HG02943 (cell line): ENCODE results near the gene CAB39L.
"Not testable (repeated sequence)": the region's sequence is repeated elsewhere in the genome, so short reads cannot be mapped to it uniquely, and the experiment has no call there.

ENCODE experiments used
- ATAC-seq: cut with Tn5 transposase; IDR thresholded peaks from one replicate; pipeline ENCODE4 v1.9.1; 2021; ENCODE audit warnings: mild to moderate bottlenecking, low read depth, moderate library complexity; ENCODE audit not compliant: unreplicated experiment

CAB39L gene

GRCh38 chr13:49297338-49297737 is 146.5 kb downstream of the CAB39L start:
- no peak for ATAC-seq

DNA sequence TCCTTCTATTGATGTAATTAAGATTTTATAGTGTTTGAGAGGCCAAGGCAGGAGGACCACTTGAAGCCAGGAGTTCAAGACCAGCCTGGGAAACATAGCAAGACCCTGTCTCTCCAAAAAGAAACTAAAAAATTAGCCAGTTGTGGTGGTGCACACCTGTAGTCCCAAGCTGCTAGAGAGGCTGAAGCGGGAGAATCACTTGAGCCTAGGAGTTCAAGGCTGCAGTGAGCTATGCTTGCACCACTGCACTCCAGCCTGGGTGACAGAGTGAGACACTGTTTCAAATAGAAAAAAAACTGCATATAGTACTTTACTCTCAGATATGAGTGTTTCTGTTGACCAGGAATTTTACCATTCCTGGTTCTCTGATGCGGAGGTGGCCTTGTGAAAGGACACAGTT is 147.2 kb downstream of the CAB39L start:
- ATAC-seq = no peak

DNA sequence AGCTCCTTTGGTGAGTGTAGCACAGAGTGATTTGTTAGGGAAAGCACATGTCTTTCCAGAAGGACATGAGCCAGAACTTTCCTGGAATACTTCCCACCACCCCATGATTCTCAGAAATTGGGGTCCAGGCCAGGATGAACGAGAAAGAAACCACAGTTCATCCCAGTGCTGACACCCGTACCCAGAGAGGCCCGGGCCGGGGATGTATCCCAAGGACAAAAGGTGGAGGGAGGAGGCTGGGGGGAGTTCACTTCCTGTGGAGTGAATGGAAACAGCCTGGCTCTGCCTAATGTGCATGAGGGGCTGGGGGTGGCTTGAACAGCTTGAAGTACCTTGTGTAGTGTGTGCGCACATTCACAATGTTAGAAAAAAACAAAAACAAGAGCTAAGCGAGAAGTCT is 148.6 kb downstream of the CAB39L start:
- no peak for ATAC-seq

DNA sequence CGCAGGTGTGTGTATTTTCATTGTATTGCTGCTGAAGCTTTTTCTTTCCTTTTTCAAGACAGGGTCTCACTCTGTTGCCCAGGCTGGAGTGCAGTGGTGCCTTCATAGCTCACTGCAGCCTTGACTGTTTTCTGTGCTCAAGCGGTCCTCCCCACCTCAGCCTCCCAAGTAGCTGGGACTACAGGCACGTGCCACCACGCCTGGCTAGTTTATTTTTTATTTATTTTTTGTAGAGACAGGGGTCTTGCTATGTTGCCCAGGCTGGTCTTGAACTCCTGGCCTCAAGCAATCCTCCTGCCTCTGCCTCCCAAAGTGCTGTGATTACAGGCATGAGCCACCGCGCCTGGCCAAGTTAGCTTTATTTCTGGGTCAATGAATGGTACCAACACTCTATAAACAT is 149.1 kb downstream of the CAB39L start:
- ATAC-seq = not testable (repeated sequence)

DNA sequence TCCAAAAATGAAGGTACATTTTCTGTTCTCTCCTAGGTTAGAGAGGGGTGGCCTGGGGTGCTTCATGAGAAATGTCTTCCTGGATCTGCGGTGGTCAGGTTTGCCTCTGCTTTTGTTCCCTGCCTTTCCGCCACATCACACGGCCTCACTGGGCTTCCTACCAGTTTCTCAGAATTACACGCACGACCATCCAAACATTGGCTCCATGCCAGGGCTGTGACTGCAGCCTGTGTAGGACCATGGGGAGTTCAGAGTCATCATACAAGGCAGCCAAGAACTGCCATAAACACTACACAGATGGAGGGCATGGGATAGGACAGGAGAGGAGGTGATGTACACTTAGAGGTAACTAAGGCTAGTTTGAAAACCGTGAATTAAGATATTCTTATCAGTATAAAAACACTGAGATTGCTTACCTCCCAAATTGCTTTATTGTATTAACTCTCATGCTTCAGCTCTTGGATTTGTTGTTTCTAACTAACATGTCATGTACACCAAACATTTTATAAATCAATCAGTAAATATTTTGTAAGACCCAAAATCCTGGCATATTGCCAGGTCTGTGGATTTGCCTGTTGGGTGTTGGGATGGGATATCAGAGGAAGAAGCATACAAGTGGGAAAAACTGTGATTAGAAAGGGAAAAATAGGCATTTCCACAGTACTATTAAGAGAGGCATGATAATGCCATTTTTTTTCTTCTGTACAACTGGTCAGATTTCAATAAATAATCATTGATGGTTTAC is 150.9 kb downstream of the CAB39L start:
- ATAC-seq = no peak

DNA sequence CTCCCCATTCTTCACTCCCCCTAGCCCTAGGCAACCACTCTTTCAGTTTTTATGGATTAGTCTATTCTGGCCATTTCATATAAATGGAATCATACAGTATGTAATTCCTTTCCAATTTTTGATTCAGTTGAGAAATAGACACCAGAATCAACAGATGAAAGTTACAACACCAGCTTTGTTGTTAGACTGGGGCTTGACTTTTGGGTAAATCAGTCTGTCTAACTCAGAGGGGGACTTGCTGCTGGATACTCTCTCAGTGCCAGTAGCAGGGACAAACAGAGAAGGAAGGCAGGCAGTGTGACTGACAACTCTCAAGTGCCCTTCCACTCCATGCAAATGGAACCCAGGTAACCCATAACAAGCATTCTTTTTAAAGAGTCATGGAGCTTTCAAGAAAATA is 155.4 kb downstream of the CAB39L start:
- no peak for ATAC-seq

DNA sequence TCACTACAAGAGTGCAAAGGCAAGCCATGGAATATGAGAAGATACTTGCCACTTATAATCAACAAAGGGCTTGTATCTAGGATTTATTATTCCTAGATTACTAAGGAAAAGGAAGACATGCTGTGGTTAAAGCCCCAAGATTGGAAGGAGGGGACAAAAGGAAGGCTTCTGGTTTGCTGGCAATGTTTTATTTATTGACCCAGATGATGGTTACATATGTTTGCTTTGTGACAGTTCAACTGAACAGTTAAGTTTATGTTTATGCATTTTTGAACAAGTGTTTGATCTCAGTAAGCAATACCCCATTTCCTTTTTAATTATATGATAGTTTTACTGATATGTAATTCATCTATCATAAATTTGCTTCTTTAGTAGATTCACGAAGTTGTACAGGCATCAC is 155.9 kb downstream of the CAB39L start:
- no peak for ATAC-seq

DNA sequence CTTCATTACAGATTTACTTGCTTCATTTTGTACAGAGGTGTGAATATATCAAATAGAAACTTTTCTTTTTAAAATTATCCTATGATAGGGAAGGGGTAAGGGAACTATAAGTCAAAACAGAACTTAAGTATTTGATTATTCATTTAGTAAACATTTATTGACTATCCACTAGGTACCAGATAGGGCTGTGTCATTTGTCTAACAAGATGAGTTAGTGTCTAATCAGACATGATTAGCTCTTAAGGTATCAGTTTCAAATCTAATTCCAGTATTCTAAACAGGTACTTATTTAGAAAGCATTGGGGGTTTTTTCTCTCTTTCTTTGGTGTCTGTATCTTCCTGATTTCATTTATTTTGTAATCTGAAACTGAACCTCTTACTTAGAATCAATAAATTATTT is 164.0 kb downstream of the CAB39L start:
- ATAC-seq = no peak

- no peak for ATAC-seq
Observed at GRCh38 chr13:49279112-49279511, 164.8 kb downstream of the CAB39L start.

- no peak for ATAC-seq
Observed at GRCh38 chr13:49278211-49278610, 165.7 kb downstream of the CAB39L start.

DNA sequence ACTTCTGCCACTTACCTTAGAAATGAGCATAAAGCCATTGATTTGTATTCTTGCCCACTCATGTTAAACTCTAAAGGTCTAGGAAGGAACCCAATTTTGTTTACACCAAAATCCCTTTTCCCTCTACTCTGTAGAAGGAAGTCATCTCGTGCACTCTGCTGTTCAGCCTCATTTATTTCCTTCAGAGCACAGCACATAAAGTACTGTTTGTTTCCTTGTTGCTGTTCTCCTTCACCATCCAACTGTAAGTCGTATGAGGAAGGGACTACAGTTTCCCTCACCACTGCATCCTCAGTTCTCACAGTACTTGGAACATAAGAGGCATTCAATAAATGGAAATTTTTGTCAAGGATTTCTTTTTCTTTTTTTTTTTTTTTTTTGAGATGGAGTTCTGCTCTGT is 171.6 kb downstream of the CAB39L start:
- ATAC-seq = no peak

GRCh38 chr13:49271264-49271663 is 172.6 kb downstream of the CAB39L start:
- ATAC-seq = no peak

- no peak for ATAC-seq
Observed at GRCh38 chr13:49265822-49266221, 178.0 kb downstream of the CAB39L start.

- no peak for ATAC-seq
Observed at GRCh38 chr13:49262634-49263033, 181.2 kb downstream of the CAB39L start.

DNA sequence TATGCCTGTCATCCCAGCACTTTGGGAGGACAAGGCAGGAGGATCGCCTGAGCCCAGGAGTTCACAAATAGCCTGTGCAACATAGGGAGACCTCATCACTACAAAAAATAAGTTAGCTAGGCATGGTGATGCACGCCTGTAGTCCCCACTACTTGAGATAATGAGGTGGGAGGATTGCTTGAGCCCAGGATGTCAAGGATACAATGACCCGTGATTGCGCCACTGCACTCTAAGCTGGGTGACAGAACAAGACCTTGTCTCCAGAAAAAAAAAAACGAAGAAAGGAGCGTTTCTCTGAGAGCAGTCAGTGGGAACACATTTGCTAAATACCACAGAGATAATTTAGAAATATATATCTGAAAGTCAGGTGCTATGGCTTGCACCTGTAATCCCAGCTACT is 184.3 kb downstream of the CAB39L start:
- no peak for ATAC-seq
